Activated CD4-positive, alpha-beta T cell treated with anti-CD3 and anti-CD28 coated beads, Interleukin-2, Interleukin-4, amounts not matched to agents 100 ng/mL and 50 ng/mL, durations not matched to agents 16 hours and 8 hours (primary cell): ENCODE data around the gene CCDC15.
"Not testable (repeated sequence)": the region's sequence is repeated elsewhere in the genome, so short reads cannot be mapped to it uniquely, and the experiment has no call there.

ENCODE experiments used
- DNase-seq: peaks from one replicate; pipeline ENCODE4 v3.0.0-alpha.2; 2020; ENCODE audit warnings: low spot score

CCDC15 gene

DNA sequence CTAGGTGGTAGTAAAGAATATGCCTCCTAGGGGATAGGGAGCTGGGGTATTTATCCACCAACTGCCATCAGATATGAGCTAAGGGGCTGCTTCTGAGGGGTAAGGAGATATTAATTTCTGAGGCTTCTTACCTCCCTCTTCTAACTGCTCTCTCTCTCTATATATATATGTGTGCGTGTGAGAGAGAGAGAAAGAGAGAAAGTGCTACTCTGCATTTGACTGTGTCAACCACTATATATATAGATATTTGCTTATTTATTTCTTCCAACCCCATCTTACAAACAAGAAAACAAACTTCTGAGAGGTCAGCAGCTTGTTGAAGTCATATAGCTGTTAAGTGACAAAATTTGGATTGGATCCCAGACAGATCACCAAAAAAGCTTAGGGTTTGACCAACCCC lies 12.3 kb upstream of the CCDC15 start:
- DNase-seq, result no peak

- no peak for DNase-seq
Observed at GRCh38 chr11:124942466-124943253, 11.3 kb upstream of the CCDC15 start.

- no peak for DNase-seq
Observed at GRCh38 chr11:124943254-124943616, 10.8 kb upstream of the CCDC15 start.

DNA sequence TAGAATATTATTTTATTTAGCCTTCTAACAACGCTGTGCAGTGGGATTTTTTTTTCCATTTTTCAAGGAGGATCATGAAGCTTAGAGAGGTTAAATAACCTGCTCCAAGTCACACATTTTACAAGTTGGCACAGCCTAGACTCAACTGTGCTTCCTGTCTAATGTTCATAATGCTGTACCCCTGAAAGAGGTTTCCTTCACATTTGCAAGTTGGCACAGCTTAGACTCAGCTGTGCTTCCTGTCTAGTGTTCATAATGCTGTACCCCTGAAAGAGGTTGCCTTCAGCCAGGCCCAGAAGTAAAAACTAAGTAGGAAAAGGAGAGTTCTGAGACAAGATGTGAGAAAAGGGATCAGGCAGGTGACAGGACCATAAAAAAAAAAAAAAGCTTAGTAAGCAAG lies 10.3 kb upstream of the CCDC15 start:
- DNase-seq, result no peak

DNA sequence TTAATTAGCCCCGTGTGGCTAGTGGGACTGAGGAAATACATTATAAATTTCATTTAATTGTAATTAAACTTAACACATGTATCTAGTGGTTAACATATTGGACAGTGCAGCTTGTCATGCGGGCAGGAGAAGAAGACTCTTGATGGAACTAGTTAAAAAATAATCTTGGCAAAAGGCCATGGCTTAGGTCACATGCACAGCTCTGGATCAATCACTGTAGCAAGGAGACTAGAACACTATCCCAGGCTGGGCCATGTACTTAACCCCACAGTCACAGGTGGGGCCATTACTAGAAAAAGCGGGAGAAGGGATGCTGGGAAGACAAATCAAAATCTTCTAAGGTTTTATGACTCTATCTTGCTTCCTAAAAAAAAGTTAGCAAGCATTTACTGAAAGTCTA lies 9.4 kb upstream of the CCDC15 start:
- DNase-seq, result no peak

DNA sequence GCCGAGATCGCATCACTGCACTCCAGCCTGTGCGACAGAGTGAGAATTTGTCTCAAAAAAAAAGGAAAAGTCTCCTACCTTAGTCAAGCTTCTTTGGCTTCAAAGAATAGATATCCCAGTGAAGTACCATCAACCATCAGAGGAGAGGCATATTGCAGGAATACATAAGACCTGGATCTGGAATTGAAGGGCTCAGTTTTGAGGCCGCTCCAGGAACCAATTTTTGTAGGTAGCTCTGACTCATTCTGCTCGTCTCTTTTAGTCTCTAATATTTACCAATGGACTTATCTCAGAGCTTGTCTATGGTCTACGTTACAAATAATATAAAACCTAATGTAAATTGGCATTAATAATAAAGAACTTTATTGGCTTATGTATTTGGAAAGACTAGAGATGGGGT lies 8.2 kb upstream of the CCDC15 start:
- DNase-seq, result no peak

DNA sequence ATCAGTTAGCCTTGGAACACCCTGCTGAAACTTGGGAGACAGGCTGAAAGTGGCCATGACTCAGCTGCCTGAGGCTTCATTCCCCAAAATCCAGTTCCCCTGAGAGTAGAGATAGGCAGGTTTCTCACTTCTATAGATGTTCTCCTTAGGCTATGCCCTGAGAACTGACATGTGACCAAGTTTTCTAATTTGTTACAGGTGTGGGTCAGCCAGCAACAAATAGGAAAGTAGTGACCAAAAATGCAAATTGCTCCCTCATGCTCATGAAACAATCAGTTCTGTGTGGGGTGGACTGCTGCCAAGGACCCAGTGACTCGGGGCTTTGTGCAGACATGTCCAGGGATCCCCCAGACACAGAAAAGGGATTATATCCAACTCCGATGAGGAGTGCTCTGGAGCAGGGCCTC lies 7.3 kb upstream of the CCDC15 start:
- DNase-seq, result no peak

GRCh38 chr11:124950601-124951330 lies 3.2 kb upstream of the CCDC15 start:
- peak; percentile 14 for DNase-seq

DNA sequence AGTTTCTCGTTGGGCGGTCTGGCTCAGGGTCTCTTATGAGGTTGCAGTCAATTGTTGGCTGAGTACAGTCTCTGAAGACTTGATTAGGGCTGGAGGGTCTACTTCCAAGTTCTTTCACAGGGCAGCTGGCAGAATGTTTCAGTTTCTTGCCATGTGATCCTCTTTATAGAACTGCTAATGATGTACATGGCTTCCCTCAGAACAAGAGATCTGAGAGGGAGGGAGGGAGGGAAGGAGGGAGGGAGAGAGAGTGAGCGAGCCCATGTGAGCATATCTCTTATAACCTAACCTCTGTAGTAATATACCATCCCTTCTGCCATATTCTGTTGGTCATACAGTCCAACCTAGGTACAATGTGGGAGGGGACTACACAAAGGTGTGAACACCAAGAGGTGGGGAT lies 2.7 kb upstream of the CCDC15 start:
- DNase-seq, result no peak

DNA sequence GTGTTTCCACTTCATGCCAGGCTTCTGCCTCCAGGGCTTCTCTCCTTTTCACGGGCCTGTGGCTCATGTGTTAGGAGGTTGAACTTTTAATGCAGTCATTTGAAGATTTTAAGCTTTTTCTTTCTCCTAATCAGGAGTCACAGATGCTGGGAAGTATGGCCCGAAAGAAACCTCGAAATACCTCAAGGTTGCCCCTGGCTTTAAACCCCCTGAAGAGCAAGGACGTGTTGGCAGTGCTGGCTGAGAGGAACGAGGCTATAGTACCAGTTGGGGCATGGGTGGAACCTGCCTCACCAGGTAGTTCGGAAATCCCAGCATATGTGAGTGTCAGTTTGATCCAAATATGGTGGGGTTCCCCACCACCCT lies 571 bp downstream of the CCDC15 start:
- DNase-seq, result no peak

- DNase-seq, result no peak
Observed at GRCh38 chr11:124955035-124955434, 1.0 kb downstream of the CCDC15 start.

- peak; percentile 68 for DNase-seq
Observed at GRCh38 chr11:124961972-124962609, 8.1 kb downstream of the CCDC15 start.

DNA sequence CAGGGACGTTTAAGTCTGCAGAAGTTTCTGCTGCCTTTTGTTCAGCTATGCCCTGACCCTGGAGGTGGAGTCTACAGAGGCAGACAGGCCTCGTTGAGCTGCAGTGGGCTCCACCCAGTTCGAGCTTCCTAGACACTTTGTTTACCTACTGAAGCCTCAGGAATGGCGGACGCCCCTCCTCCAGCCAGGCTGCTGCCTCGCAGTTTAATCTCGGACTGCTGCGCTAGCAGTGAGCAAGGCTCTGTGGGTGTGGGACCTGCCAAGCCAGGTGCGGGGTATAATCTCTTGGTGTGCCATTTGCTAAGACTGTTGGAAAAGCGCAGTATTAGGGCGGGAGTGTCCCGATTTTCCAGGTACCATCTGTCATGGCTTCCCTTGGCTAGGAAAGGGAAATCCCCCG lies 14.2 kb downstream of the CCDC15 start:
- DNase-seq, result not testable (repeated sequence)

GRCh38 chr11:124970925-124971324 lies 16.9 kb downstream of the CCDC15 start:
- no peak for DNase-seq

GRCh38 chr11:124971810-124972209 lies 17.8 kb downstream of the CCDC15 start:
- DNase-seq, result no peak

GRCh38 chr11:124976531-124976930 lies 22.5 kb downstream of the CCDC15 start:
- DNase-seq, result no peak

DNA sequence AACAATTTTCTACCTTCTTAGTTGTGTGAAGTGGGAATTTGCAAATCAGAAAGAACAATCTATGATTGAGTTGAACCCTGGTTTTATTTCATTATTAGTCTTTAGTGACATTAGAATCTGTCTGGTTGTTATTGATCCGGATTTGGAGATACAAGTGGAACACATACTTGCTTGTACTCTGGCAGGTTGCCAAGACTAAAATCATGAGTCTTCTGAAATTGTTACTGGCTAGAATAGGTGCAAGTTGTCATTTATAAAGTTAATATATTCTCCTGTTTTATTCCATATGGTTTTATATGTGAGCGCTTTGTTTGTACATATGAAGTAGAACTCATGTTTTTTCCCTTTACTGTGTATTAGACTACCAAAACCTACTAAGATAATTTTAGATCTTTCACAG lies 23.0 kb downstream of the CCDC15 start:
- no peak for DNase-seq

- DNase-seq, result no peak
Observed at GRCh38 chr11:124978316-124978715, 24.3 kb downstream of the CCDC15 start.

DNA sequence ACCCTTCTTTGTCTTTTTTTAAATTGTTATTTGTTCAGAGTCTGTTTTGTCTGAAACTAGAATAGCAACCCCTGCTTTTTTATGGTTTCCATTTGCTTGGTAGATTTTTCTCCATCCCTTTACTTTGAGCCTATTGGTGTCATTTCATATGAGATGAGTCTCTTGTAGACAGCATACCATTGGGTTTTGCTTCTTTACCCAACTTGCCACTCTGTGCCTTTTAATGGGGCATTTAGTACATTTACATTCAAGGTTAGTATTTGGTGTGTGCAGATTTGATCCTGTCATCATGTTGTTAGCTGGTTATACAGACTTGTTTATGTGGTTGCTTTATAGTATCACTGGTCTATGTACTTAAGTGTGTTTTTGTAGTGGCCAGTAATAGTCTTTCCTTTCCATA lies 28.0 kb downstream of the CCDC15 start:
- DNase-seq, result no peak

DNA sequence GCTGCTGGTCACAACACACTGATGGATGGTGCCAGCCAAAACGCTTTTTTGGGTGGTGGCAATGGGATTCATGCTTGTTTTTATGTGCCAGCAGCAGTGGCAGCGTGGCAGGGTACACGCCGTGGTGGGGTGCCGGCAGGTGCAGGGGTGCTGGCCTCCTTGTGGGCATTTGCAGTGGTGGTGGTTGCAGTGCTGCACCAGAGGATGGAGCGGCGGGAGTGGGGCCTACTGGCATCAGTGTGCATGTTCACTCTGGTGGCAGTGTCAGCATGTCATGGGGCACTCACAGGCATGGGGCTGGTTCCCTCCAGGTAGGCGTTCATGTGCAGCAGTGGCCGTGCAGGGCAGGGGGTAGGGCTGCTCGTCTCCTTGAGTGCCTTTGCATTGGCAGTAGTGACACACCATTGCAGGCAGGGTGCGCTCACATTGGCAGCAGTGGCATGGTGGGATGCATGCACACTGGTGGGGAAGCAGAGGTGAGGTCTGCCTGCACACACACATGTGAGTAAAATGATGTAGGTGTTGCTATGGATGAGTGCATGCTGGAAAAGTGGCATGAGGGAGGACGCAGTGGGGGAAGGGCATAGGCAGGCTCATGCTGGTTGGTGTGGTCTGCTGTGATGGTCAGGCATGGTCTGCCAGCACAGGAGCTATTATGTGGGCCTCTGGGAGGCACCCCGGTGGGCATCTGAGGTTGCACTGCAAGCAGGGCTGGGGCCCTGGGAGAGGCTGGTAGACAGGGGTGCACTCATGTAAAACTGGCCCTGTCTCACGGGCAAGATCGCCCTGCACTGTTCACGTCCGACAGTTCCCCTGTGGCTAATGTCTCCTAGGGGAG lies 29.9 kb downstream of the CCDC15 start:
- no peak for DNase-seq

GRCh38 chr11:124984512-124984854 lies 30.5 kb downstream of the CCDC15 start:
- no peak for DNase-seq

DNA sequence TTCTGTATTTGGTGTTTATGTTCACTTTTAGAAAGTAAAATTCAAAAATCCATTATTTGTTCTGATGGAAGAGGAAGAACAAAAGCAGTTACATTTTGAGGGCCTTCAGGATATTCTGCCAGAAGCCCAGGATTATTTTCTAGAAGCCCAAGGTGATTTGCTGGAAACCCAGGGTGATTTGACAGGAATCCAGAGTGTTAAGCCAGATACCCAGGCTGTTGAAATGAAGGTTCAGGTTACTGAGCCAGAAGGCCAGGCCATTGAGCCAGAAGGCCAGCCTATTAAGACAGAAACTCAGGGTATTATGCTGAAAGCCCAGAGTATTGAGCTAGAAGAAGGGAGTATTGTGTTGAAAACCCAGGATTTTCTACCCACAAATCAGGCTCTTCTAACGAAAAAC lies 33.1 kb downstream of the CCDC15 start:
- DNase-seq, result no peak

GRCh38 chr11:124988063-124988462 lies 34.1 kb downstream of the CCDC15 start:
- no peak for DNase-seq
